Stomach (tissue), 9 donors: Measurements from ENCODE around the gene EFCAB13. TPM values are rescaled to one million over a fixed set of nuclear protein-coding genes. Genes with fewer than 3 reads are reported as not detected.

ENCODE experiments used
- DNase-seq, 2 donors: peaks; one replicate each; pipeline versions ENCODE4 v3.0.0 to v3.0.0-alpha.2; 2013 to 2019
- H3K27ac ChIP-seq, 5 donors: fragments of 200-600 bp in 4 of 5; sonication (generic) in 4 of 5; one replicate each; pipeline ENCODE4 v1.5.1; 2013 to 2019; ENCODE audit warnings: mild to moderate bottlenecking in 1 of 5, moderate library complexity in 1 of 5
- H3K27me3 ChIP-seq, 3 donors: fragments of 200-600 bp; sonication (generic); one replicate each; pipeline ENCODE4 v1.5.1; 2017 to 2019; ENCODE audit warnings: mixed run types in 1 of 3
- H3K36me3 ChIP-seq, 4 donors: fragments of 200-600 bp; sonication (generic); 1 replicate in 3 of 4; 2 replicates in 1 of 4; pipeline ENCODE4 v1.5.1; 2016 to 2019
- H3K4me1 ChIP-seq, 4 donors: fragments of 200-600 bp; sonication (generic); one replicate each; pipeline ENCODE4 v1.5.1; 2016 to 2019
- H3K4me3 ChIP-seq, 4 donors: fragments of 200-600 bp; sonication (generic) in 3 of 4; one replicate each; pipeline ENCODE4 v1.5.1; 2016 to 2019; ENCODE audit warnings: mild to moderate bottlenecking in 1 of 4
- H3K9me3 ChIP-seq, 4 donors: fragments of 200-600 bp; sonication (generic); one replicate each; pipeline ENCODE4 v1.5.1; 2016 to 2019
- CTCF ChIP-seq, 7 experiments: fragments of 450-650 bp in 4 of 7; fragments of 200-600 bp in 3 of 7; sonication (generic) in 3 of 7; IDR thresholded peaks; one replicate each; pipeline ENCODE4 v1.5.1; 2016 to 2019; ENCODE audit warnings: antibody characterized with exemption in 7 of 7, control low read depth in 2 of 7, mild to moderate bottlenecking in 1 of 7
- EP300 ChIP-seq: sonication (generic); formaldehyde crosslinking; IDR thresholded peaks from one replicate; pipeline ENCODE4 v1.6.1; 2017; ENCODE audit warnings: antibody characterized with exemption
- POLR2A ChIP-seq, 4 donors: fragments of 450-650 bp; IDR thresholded peaks; one replicate each; pipeline ENCODE4 v1.6.1; 2016; ENCODE audit warnings: antibody characterized with exemption in 4 of 4, control low read depth in 2 of 4, mild to moderate bottlenecking in 1 of 4, moderate library complexity in 1 of 4
- POLR2AphosphoS5 ChIP-seq, 3 donors: sonication (generic); formaldehyde crosslinking; IDR thresholded peaks; one replicate each; pipeline ENCODE4 v1.6.1; 2016; ENCODE audit warnings: antibody characterized with exemption in 3 of 3
- WGBS, 5 donors: extraction: QIAGEN DNeasy Blood & Tissue Kit in 3 of 5; methylation state at CpG; one replicate each; pipeline versions ENCODE4 v1.1.5 to v1.1.7; 2013 to 2018; 5-methylcytosine and 5-hydroxymethylcytosine counted together
- intact Hi-C: fragments of 100-400 bp; cut with DNase I; formaldehyde crosslinking; loops from one replicate; pipeline ENCODE4 v1.15.1; 2023; ENCODE audit warnings: low total_unique reads
- polyA plus RNA-seq, 3 donors: library from polyadenylated mRNA; stranded (reverse); fragments of 200-250 nt; gene quantifications; one replicate each; pipeline ENCODE4 v1.2.3, GENCODE V29; 2013
- total RNA-seq, 5 donors: library from RNA; depleted of rRNA; stranded (reverse); fragments of >200 nt; gene quantifications; one replicate each; pipeline versions ENCODE4 v1.1.0 to v1.2.3, GENCODE V29; 2014 to 2016
- donor health status: healthy with polysubstance abuse.
- donor health status: Bipolar disorder and iron deficiency.
- donor health status: healthy.

EFCAB13 gene
- total and polyA plus RNA-seq, 8 donors: 0.29 to 27.0 (median 4.6) TPM

GRCh38 chr17:47305302-47305923 lies 18.3 kb upstream of the EFCAB13 start:
- Histone ChIP-seq H3K27me3 (no peaks in the 10 kb centered on the region), H3K4me3 (no peak overlapping the region), H3K9me3 (peaks cover 0 to 7% (median 0%) of the 10 kb centered on the region in 4 donors), H3K4me1 (peaks cover 7 to 29% (median 14%) of the 10 kb centered on the region in 4 donors), H3K27ac (peak overlapping the region in 4 of 5 donors; percentile 8 to 55 (median 50)), H3K36me3 (peaks cover 0 to 48% (median 46%) of the 10 kb centered on the region in 4 donors)
- TF ChIP-seq CTCF (IDR thresholded peaks at IDR 0.05): no peak
- peak in 2 of 3 donors; percentile 15 to 67 for TF ChIP-seq POLR2AphosphoS5 (IDR thresholded peaks at IDR 0.05)
- no peak for TF ChIP-seq EP300
- no peak for TF ChIP-seq POLR2A (IDR thresholded peaks at IDR 0.05)
- intact Hi-C loops: no loop called here
- 40 to 57% (median 48%) methylated on average over 4 of the region's 4 CpGs for whole genome bisulfite sequencing, 5 donors
- DNase-seq: no peak

- Histone ChIP-seq H3K4me1 (peaks cover 7 to 24% (median 10%) of the 10 kb centered on the region in 4 donors), H3K36me3 (peaks cover 0 to 24% (median 20%) of the 10 kb centered on the region in 4 donors), H3K27ac (no peak overlapping the region), H3K4me3 (no peak overlapping the region), H3K27me3 (no peaks in the 10 kb centered on the region), H3K9me3 (no peaks in the 10 kb centered on the region)
- intact Hi-C loops: loop anchor here (5.0 kb wide), 1 partner anchor 73 kb away; no protein-coding TSS in a partner anchor
- TF ChIP-seq CTCF (IDR thresholded peaks at IDR 0.05) (no peak), POLR2AphosphoS5 (IDR thresholded peaks at IDR 0.05) (no peak), POLR2A (IDR thresholded peaks at IDR 0.05) (no peak), EP300 (no peak)
- WGBS, 5 donors: 47 to 60% (median 53%) methylated on average over 4 of the region's 4 CpGs
- no peak for DNase-seq
Observed at GRCh38 chr17:47310186-47310733, 13.5 kb upstream of the EFCAB13 start.

- no peak for TF ChIP-seq EP300
- TF ChIP-seq POLR2A (IDR thresholded peaks at IDR 0.05): no peak
- no peak for TF ChIP-seq POLR2AphosphoS5 (IDR thresholded peaks at IDR 0.05)
- no peak for TF ChIP-seq CTCF (IDR thresholded peaks at IDR 0.05)
- no peaks in the 10 kb centered on the region for H3K27me3 ChIP-seq
- no peak overlapping the region for H3K27ac ChIP-seq
- intact Hi-C loops: loop anchor here (5.0 kb wide), 1 partner anchor 74 kb away; no protein-coding TSS in a partner anchor
- H3K36me3 ChIP-seq: peaks cover 0 to 24% (median 20%) of the 10 kb centered on the region in 4 donors
- H3K4me1 ChIP-seq: peaks cover 0 to 24% (median 5%) of the 10 kb centered on the region in 4 donors
- H3K9me3 ChIP-seq: no peaks in the 10 kb centered on the region
- DNase-seq: no peak
- no peak overlapping the region for H3K4me3 ChIP-seq
Observed at GRCh38 chr17:47311420-47311819, 12.3 kb upstream of the EFCAB13 start.

- no peaks in the 10 kb centered on the region for H3K27me3 ChIP-seq
- H3K4me3 ChIP-seq: no peak overlapping the region
- no peaks in the 10 kb centered on the region for H3K9me3 ChIP-seq
- H3K27ac ChIP-seq: peak overlapping the region in 4 of 5 donors; percentile 38 to 75 (median 68)
- peaks cover 0 to 25% (median 5%) of the 10 kb centered on the region in 4 donors for H3K4me1 ChIP-seq
- H3K36me3 ChIP-seq: peaks cover 0 to 8% (median 2%) of the 10 kb centered on the region in 4 donors
- intact Hi-C loops: no loop called here
- peak in 1 of 2 donors; percentile 87 for DNase-seq
- TF ChIP-seq POLR2AphosphoS5 (IDR thresholded peaks at IDR 0.05) (peak in 1 of 3 donors; percentile 59), EP300 (no peak), POLR2A (IDR thresholded peaks at IDR 0.05) (no peak), CTCF (IDR thresholded peaks at IDR 0.05) (peak in 5 of 7 experiments; percentile 62 to 86 (median 77))
- WGBS, 5 donors: 18 to 30% (median 26%) methylated on average over 7 of the region's 7 CpGs
Observed at GRCh38 chr17:47315451-47316266, 8.1 kb upstream of the EFCAB13 start.
